Neural crest cell (in vitro differentiated cells): ENCODE results near the gene GLRA1. TPM values are rescaled to one million over a fixed set of nuclear protein-coding genes. Genes with fewer than 3 reads are reported as not detected.

ENCODE experiments used
- DNase-seq: peaks from one replicate; pipeline ENCODE4 v3.0.0; 2021; ENCODE audit warnings: low read depth, mixed read lengths, low spot score
- H3K27ac Mint-ChIP-seq: one replicate; pipeline ENCODE4 v1.8.0; 2021; ENCODE audit warnings: mild to moderate bottlenecking, mixed read lengths; ENCODE audit not compliant: unreplicated experiment
- H3K27me3 Mint-ChIP-seq: 2 replicates; pipeline ENCODE4 v1.8.0; 2021; ENCODE audit warnings: low read depth, mild to moderate bottlenecking, mixed read lengths
- H3K36me3 Mint-ChIP-seq: 2 replicates; pipeline ENCODE4 v1.8.0; 2021; ENCODE audit warnings: low read depth, mild to moderate bottlenecking, mixed read lengths
- H3K4me1 Mint-ChIP-seq: 2 replicates; pipeline ENCODE4 v1.8.0; 2021; ENCODE audit warnings: mixed read lengths
- H3K4me3 Mint-ChIP-seq: one replicate; pipeline ENCODE4 v1.8.0; 2021; ENCODE audit warnings: mild to moderate bottlenecking, mixed read lengths
- H3K9me3 Mint-ChIP-seq: 2 replicates; pipeline ENCODE4 v1.8.0; 2021; ENCODE audit warnings: mixed read lengths
- total RNA-seq: library from RNA; stranded (reverse); gene quantifications from 2 replicates; pipeline ENCODE4 v1.2.1, GENCODE V29; 2021
- TF ChIP-seq, protein P1 (sequence below): fragments of 200-600 bp; sonication (generic); conservative IDR thresholded peaks from 2 replicates; pipeline ENCODE4 v1.5.0; 2021; ENCODE audit warnings: antibody characterized with exemption, mild to moderate bottlenecking

Gene GLRA1
- total RNA-seq, 1 donor from 2014 or later: 0.21 TPM

DNA sequence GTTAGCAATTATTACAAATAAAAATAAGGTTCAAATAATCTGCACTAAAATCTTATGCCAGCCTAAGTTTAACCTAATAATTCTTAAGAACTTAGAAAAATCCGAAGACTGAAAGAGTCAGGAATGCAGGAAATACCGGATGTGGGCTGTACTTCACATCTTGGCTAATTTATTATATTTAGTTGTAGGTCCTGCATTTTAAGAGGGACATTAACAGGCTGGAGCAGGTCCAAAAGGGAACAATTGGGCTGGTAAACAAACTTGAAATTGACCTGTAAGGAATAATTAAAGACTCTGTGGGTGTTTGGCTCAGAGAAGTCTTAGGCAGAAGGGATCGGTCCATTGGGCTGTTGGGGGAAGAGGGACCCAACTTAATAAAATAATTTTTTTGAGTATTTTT, 18.4 kb downstream of the GLRA1 start:
- TF ChIP-seq, protein P1, sequence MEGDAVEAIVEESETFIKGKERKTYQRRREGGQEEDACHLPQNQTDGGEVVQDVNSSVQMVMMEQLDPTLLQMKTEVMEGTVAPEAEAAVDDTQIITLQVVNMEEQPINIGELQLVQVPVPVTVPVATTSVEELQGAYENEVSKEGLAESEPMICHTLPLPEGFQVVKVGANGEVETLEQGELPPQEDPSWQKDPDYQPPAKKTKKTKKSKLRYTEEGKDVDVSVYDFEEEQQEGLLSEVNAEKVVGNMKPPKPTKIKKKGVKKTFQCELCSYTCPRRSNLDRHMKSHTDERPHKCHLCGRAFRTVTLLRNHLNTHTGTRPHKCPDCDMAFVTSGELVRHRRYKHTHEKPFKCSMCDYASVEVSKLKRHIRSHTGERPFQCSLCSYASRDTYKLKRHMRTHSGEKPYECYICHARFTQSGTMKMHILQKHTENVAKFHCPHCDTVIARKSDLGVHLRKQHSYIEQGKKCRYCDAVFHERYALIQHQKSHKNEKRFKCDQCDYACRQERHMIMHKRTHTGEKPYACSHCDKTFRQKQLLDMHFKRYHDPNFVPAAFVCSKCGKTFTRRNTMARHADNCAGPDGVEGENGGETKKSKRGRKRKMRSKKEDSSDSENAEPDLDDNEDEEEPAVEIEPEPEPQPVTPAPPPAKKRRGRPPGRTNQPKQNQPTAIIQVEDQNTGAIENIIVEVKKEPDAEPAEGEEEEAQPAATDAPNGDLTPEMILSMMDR: no peak
- Mint-ChIP-seq H3K27ac (no peak overlapping the region), H3K36me3 (no peaks in the 10 kb centered on the region), H3K9me3 (no peaks in the 10 kb centered on the region), H3K27me3 (peaks cover 68% of the 10 kb centered on the region), H3K4me3 (no peak overlapping the region), H3K4me1 (peaks cover 15% of the 10 kb centered on the region)
- no peak for DNase-seq

DNA sequence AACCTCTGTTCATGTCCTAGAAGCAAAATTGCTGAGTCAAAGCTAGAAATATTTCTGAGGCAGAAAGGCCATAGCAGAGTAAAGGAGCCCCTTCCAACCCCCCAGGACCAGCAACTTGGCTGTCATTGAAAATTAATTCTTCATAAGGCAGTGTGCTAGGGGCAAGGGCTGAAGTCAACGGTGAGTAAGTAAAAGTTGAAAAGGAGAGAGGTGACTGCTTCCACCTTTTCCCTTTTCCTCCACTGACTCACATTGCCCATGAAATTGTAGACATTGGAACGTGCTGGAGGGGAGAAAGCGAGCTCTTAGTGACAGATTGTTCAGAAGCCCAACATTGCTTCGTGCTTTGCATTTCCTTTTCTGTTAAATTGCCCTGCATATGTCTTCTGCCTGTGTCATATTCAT, 19.1 kb downstream of the GLRA1 start:
- Mint-ChIP-seq H3K4me3 (no peak overlapping the region), H3K9me3 (no peaks in the 10 kb centered on the region), H3K27ac (no peak overlapping the region), H3K36me3 (no peaks in the 10 kb centered on the region), H3K4me1 (peaks cover 15% of the 10 kb centered on the region), H3K27me3 (peaks cover 64% of the 10 kb centered on the region)
- DNase-seq: no peak
- TF ChIP-seq, protein P1: no peak

DNA sequence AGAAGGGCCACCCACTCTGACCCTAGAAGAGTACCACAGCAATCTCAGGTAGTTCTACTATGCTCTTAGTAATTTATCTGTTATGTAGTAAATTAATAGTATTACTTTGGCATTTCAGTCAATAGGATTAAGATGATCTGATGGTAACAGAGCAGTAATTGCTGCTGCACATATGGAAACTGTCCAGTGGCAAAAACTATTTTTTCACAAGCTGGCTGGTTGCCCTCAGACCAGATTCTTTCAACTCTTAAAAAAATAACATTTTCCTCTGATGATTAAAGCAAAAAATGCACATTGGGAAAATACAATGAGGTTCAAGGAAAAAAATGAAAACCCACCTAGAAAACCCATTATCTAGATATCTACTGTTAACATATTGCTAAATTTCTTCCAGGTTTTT, 19.7 kb downstream of the GLRA1 start:
- no peak overlapping the region for H3K27ac Mint-ChIP-seq
- H3K4me1 Mint-ChIP-seq: peaks cover 15% of the 10 kb centered on the region
- no peaks in the 10 kb centered on the region for H3K36me3 Mint-ChIP-seq
- no peak overlapping the region for H3K4me3 Mint-ChIP-seq
- TF ChIP-seq, protein P1: no peak
- DNase-seq: no peak
- peaks cover 63% of the 10 kb centered on the region for H3K27me3 Mint-ChIP-seq
- no peaks in the 10 kb centered on the region for H3K9me3 Mint-ChIP-seq

DNA sequence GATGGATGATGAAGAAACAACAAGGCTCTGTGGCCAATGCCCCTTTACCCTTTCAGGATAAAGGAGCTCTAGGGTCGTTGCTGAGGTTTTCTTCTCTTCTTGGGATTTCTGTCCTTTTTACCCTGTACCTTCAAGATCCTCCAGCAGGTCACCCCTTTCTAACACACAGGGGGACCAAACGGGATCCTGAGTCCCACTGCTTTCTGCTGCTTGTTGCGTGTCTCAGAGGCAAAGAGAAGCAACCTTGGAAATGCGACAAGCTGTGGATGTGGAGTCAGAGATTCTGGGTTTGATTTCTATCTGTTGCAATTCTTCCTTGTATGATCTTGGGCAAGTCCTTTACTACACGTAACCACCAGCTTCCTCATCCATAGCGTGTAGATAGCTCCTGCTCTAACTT, 20.5 kb downstream of the GLRA1 start:
- no peak overlapping the region for H3K27ac Mint-ChIP-seq
- TF ChIP-seq, protein P1: no peak
- H3K4me3 Mint-ChIP-seq: no peak overlapping the region
- no peak for DNase-seq
- H3K9me3 Mint-ChIP-seq: no peaks in the 10 kb centered on the region
- peaks cover 15% of the 10 kb centered on the region for H3K4me1 Mint-ChIP-seq
- H3K36me3 Mint-ChIP-seq: no peaks in the 10 kb centered on the region
- H3K27me3 Mint-ChIP-seq: peaks cover 65% of the 10 kb centered on the region

DNA sequence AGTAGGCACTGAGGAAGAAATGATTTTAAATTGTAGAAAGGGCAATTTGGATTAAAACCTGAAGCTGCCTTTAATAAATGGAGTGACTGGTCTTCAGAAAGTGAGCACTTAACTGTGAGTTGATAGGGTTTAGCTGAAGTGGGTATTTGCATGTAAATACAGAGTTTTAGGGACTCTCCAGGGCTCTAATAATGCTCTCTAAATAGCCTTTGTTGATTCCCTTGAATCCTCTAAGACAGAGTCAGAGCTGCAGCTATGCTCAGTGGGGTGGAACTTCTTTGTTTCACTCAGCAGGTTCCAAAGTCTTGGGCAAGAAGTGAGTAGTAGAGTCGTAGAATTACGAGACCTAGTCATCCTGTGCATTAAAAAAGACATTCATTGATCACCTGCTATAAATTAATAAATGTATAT, 21.4 kb downstream of the GLRA1 start:
- no peak for DNase-seq
- H3K27me3 Mint-ChIP-seq: peaks cover 64% of the 10 kb centered on the region
- TF ChIP-seq, protein P1: no peak
- H3K36me3 Mint-ChIP-seq: no peaks in the 10 kb centered on the region
- H3K27ac Mint-ChIP-seq: no peak overlapping the region
- H3K9me3 Mint-ChIP-seq: no peaks in the 10 kb centered on the region
- H3K4me3 Mint-ChIP-seq: no peak overlapping the region
- H3K4me1 Mint-ChIP-seq: peaks cover 15% of the 10 kb centered on the region

DNA sequence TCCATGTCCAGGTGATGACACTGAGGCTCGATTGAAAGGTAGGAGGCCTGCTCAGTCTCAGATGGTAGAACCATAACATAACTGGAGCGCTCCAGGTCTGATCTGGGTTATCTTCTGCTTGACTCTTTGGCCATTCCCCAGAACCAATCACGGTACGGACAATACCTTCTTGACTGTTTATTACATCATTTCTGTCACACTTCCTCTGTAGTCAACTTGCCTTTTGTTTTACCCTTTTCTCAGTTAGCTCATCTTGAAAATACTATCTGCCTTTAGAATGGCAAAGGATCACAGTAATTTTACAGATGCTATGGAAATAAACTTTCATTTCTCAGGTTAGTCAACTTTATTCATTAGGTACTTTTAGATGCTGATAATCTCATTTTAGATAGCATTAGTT, 22.4 kb downstream of the GLRA1 start:
- TF ChIP-seq, protein P1: no peak
- H3K27me3 Mint-ChIP-seq: peaks cover 58% of the 10 kb centered on the region
- H3K4me3 Mint-ChIP-seq: no peak overlapping the region
- DNase-seq: no peak
- H3K36me3 Mint-ChIP-seq: no peaks in the 10 kb centered on the region
- no peak overlapping the region for H3K27ac Mint-ChIP-seq
- H3K4me1 Mint-ChIP-seq: peaks cover 15% of the 10 kb centered on the region
- H3K9me3 Mint-ChIP-seq: no peaks in the 10 kb centered on the region
